Esophagus squamous epithelium (tissue), 4 donors: Measurements from ENCODE around the gene NR4A3.

ENCODE experiments used
- POLR2A ChIP-seq, 4 donors: fragments of 450-650 bp; IDR thresholded peaks; one replicate each; pipeline ENCODE4 v1.6.1; 2017; ENCODE audit warnings: antibody characterized with exemption in 4 of 4, mild to moderate bottlenecking in 4 of 4, moderate library complexity in 3 of 4
- TF ChIP-seq, protein P1 (sequence below), 6 experiments: fragments of 450-650 bp in 4 of 6; fragments of 200-600 bp in 2 of 6; sonication (generic) in 2 of 6; IDR thresholded peaks; one replicate each; pipeline ENCODE4 v1.5.1; 2016 to 2019; ENCODE audit warnings: antibody characterized with exemption in 6 of 6, mild to moderate bottlenecking in 4 of 6, moderate library complexity in 4 of 6

DNA sequence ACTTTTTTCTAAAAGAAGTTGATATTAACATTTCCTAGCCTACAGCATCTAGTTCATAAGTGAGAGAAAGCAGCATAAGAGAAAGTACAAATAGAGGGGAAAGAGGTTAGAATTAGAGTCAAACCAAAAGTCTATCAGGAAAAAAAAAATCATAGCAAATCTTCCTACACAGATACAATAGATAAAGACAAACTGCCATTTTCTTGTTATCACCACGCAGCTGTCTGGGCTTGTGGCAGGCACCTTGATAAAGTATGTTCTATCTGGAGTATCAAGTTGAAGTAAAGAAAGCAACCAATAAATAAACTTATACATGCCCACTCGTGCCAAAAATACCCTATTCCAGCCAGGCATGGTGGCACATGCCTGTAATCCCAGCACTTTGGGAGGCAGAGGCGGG lies 5.3 kb upstream of the NR4A3 start:
- TF ChIP-seq, protein P1, sequence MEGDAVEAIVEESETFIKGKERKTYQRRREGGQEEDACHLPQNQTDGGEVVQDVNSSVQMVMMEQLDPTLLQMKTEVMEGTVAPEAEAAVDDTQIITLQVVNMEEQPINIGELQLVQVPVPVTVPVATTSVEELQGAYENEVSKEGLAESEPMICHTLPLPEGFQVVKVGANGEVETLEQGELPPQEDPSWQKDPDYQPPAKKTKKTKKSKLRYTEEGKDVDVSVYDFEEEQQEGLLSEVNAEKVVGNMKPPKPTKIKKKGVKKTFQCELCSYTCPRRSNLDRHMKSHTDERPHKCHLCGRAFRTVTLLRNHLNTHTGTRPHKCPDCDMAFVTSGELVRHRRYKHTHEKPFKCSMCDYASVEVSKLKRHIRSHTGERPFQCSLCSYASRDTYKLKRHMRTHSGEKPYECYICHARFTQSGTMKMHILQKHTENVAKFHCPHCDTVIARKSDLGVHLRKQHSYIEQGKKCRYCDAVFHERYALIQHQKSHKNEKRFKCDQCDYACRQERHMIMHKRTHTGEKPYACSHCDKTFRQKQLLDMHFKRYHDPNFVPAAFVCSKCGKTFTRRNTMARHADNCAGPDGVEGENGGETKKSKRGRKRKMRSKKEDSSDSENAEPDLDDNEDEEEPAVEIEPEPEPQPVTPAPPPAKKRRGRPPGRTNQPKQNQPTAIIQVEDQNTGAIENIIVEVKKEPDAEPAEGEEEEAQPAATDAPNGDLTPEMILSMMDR (IDR thresholded peaks at IDR 0.05), result no peak
- no peak for TF ChIP-seq POLR2A (IDR thresholded peaks at IDR 0.05)
